ENCODE measurements around the gene PLCXD1. TPM values are rescaled to one million over a fixed set of nuclear protein-coding genes. Genes with fewer than 3 reads are reported as not detected.

The PLCXD1 gene
- total RNA-seq, 1 experiment from 2014 or later = 60.9 TPM

DNA sequence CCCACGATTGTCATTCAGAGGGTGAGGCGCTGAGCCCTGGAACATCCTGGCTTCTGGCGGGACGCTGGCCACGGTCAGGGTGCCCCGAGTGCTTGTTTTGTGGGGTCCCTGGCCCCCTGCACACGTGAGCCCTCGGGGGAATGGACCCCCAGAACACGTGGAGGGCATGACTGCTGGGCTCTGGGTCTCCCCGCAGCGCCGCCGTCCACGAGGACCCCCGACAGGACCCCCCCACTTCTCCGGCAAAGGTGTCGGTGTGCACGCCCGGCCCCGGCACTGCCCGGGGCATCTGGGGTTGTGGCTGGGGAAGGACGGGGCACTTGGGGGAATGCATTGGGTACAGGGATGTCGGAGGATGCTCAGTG lies 51.3 kb downstream of the PLCXD1 start:
- no peak overlapping the region for H3K27ac ChIP-seq (ENCODE audit: low read depth, low read length, poor library complexity, severe bottlenecking)
- no peaks in the 10 kb centered on the region for H3K36me3 ChIP-seq (ENCODE audit: insufficient read depth, low read length, poor library complexity, severe bottlenecking)
- intact Hi-C loops (cut with micrococcal nuclease; ENCODE audit: unreplicated experiment) = no loop called here
- H3K4me3 ChIP-seq (ENCODE audit: low read depth, low read length, poor library complexity, severe bottlenecking) = no peak overlapping the region
- no TSS peak for BruUV-seq (replicated peaks)
- TF ChIP-seq, protein P1, sequence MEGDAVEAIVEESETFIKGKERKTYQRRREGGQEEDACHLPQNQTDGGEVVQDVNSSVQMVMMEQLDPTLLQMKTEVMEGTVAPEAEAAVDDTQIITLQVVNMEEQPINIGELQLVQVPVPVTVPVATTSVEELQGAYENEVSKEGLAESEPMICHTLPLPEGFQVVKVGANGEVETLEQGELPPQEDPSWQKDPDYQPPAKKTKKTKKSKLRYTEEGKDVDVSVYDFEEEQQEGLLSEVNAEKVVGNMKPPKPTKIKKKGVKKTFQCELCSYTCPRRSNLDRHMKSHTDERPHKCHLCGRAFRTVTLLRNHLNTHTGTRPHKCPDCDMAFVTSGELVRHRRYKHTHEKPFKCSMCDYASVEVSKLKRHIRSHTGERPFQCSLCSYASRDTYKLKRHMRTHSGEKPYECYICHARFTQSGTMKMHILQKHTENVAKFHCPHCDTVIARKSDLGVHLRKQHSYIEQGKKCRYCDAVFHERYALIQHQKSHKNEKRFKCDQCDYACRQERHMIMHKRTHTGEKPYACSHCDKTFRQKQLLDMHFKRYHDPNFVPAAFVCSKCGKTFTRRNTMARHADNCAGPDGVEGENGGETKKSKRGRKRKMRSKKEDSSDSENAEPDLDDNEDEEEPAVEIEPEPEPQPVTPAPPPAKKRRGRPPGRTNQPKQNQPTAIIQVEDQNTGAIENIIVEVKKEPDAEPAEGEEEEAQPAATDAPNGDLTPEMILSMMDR (conservative IDR thresholded peaks at IDR 0.05; ENCODE audit: low read depth, low read length) = no peak
- no peak for TF ChIP-seq EZH2 (IDR thresholded peaks at IDR 0.05; ENCODE audit: borderline replicate concordance, low read depth, low read length, poor library complexity, severe bottlenecking)
- CTCF ChIA-PET = no interaction called here
- POLR2A ChIA-PET (ENCODE audit: low non-redundant PET) = no interaction called here
- no peak for DNase-seq (ENCODE audit: low spot score)
- H3K27me3 ChIP-seq (replicated peaks; ENCODE audit: insufficient read depth, low read depth, low read length, poor library complexity) = no peaks in the 10 kb centered on the region
- H3K4me1 ChIP-seq (ENCODE audit: insufficient read depth, low read length, poor library complexity, severe bottlenecking) = peaks cover 7% of the 10 kb centered on the region
- H3K9me3 ChIP-seq (ENCODE audit: low read depth, low read length, poor library complexity, severe bottlenecking) = no peaks in the 10 kb centered on the region

DNA sequence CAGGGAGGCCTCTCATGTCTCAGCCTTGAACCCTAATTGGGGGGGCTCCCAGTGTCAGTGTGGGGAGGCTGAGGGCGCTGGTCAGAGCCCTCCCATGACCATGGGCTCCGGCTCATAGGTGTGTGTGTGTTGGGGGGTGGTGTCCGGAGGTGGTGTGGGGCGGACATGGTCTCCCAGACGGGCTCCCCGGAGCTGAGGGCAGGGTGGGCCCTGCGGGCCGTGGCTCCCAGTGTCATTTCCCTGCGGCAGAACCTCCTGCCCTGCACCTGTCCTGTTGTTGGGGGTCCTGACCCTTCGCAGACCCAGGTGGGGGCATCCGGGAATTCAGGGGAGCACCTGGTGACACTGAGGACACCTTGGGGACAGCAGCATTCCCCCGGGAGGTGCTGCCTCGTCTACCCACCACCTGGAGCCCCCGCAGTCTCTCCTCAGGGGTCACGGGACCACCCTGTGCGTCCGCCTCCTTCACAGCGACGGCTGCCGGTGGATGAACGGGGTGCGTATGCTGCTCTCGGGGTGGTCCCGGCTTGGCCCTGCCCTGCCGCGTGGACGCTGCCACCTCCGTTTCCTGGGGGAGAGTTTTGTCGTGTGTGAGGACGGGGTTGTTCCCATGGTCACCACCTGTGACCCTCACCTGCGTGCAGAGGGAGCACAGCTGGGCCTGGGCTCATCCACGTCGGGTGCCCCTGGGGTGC lies 51.9 kb downstream of the PLCXD1 start:
- Histone ChIP-seq H3K4me3 (ENCODE audit: low read depth, low read length, poor library complexity, severe bottlenecking) (no peak overlapping the region), H3K4me1 (ENCODE audit: insufficient read depth, low read length, poor library complexity, severe bottlenecking) (peaks cover 7% of the 10 kb centered on the region), H3K27ac (ENCODE audit: low read depth, low read length, poor library complexity, severe bottlenecking) (no peak overlapping the region), H3K9me3 (ENCODE audit: low read depth, low read length, poor library complexity, severe bottlenecking) (no peaks in the 10 kb centered on the region), H3K36me3 (ENCODE audit: insufficient read depth, low read length, poor library complexity, severe bottlenecking) (no peaks in the 10 kb centered on the region), H3K27me3 (replicated peaks; ENCODE audit: insufficient read depth, low read depth, low read length, poor library complexity) (no peaks in the 10 kb centered on the region)
- BruUV-seq (replicated peaks) = no TSS peak
- CTCF ChIA-PET = no interaction called here
- DNase-seq (ENCODE audit: low spot score) = no peak
- POLR2A ChIA-PET (ENCODE audit: low non-redundant PET) = no interaction called here
- intact Hi-C loops (cut with micrococcal nuclease; ENCODE audit: unreplicated experiment) = no loop called here
- TF ChIP-seq EZH2 (IDR thresholded peaks at IDR 0.05; ENCODE audit: borderline replicate concordance, low read depth, low read length, poor library complexity, severe bottlenecking) = no peak
- TF ChIP-seq, protein P1 (conservative IDR thresholded peaks at IDR 0.05; ENCODE audit: low read depth, low read length) = no peak

DNA sequence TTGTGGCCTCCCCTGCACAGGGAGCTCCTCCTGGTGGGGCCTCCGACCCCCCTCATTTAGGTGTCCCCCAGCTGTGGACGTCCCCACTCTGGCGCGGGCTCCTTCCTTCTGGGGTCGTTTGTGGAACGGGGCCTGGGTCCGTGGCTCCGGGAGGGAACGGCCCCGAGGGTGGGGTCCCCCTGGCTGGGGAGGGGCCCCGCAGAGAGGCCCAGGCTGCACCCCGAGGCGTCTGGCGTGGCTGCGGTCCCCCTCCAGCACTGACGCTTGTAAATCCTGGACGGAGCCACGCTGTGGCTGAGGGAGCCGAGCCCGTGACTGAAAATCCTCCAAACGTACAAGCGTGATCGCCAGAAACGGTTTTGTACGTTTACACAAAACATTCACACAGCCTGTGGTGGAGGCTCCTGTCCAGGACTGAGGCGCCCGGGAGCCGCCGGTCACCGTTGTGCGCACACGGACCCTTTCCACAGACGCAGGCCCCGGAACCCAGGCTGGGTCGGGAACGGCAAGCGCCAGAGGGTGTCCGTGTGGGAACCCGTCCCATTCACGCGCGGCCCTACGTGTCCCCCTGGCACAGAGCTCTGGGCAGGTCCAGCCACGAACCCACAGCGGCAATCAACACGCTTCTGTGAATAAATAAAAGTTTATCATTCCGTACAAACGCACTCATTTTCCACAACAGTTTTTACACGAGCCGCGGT lies 52.6 kb downstream of the PLCXD1 start:
- no peak overlapping the region for H3K27ac ChIP-seq (ENCODE audit: low read depth, low read length, poor library complexity, severe bottlenecking)
- H3K4me1 ChIP-seq (ENCODE audit: insufficient read depth, low read length, poor library complexity, severe bottlenecking) = peaks cover 7% of the 10 kb centered on the region
- no peak overlapping the region for H3K4me3 ChIP-seq (ENCODE audit: low read depth, low read length, poor library complexity, severe bottlenecking)
- CTCF ChIA-PET = no interaction called here
- intact Hi-C loops (cut with micrococcal nuclease; ENCODE audit: unreplicated experiment) = no loop called here
- no peaks in the 10 kb centered on the region for H3K9me3 ChIP-seq (ENCODE audit: low read depth, low read length, poor library complexity, severe bottlenecking)
- TF ChIP-seq EZH2 (IDR thresholded peaks at IDR 0.05; ENCODE audit: borderline replicate concordance, low read depth, low read length, poor library complexity, severe bottlenecking) = no peak
- TF ChIP-seq, protein P1 (conservative IDR thresholded peaks at IDR 0.05; ENCODE audit: low read depth, low read length) = no peak
- no peak for DNase-seq (ENCODE audit: low spot score)
- BruUV-seq (replicated peaks) = no TSS peak
- POLR2A ChIA-PET (ENCODE audit: low non-redundant PET) = no interaction called here
- H3K27me3 ChIP-seq (replicated peaks; ENCODE audit: insufficient read depth, low read depth, low read length, poor library complexity) = no peaks in the 10 kb centered on the region
- no peaks in the 10 kb centered on the region for H3K36me3 ChIP-seq (ENCODE audit: insufficient read depth, low read length, poor library complexity, severe bottlenecking)
